ENCODE data around the gene TXK. TPM values are rescaled to one million over a fixed set of nuclear protein-coding genes. Genes with fewer than 3 reads are reported as not detected.

The TXK gene
- total RNA-seq, 1 experiment from 2014 or later, result 0.92 TPM

DNA sequence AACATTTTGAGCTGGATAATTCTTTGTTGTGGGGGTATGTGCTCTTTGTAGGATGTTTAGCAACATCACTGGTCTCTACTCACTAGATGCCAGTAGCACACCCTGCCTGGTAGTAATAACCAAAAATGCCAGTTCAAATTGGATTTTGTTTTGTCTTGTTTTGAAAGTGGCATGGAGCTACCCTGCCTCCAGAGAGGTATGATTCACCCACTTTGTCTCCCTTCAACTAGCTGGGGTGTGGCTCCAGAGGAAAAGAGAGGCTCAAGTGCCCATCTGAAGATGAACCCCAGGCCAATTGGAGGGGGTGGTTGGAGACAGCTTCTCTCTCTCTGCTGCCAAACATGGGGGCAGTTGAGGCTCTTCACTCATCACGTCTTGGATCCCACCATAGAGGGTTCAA, 83.0 kb downstream of the TXK start:
- DNase-seq (ENCODE audit: low read depth), result no peak

DNA sequence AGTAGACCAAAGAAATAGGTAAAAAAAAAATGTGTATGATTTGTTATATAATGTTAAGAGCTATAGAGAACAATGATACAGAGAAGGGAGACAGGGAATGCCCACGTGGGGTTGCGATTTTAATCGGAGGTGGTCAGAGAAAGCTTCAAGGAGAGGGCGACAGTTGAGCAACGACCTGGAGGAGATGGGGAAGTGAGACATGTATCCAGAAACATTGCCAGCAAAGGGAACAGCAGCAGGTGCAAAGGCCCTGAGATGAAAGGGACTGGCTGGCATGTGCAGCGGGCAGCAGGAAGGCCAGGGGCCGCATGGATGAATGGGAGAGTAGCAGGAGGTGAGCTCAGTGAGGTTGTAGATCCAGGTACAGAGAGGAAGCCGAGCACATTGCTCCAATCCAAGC, 84.6 kb downstream of the TXK start:
- no peak for DNase-seq (ENCODE audit: low read depth)

GRCh38 chr4:48047896-48048295, 86.2 kb downstream of the TXK start:
- no peak for DNase-seq (ENCODE audit: low read depth)

GRCh38 chr4:48047421-48047844, 86.6 kb downstream of the TXK start:
- DNase-seq (ENCODE audit: low read depth), result no peak

- no peak for DNase-seq (ENCODE audit: low read depth)
Observed at GRCh38 chr4:48046059-48046458, 88.0 kb downstream of the TXK start.

- no peak for DNase-seq (ENCODE audit: low read depth)
Observed at GRCh38 chr4:48044298-48044697, 89.8 kb downstream of the TXK start.

GRCh38 chr4:48043504-48043903, 90.5 kb downstream of the TXK start:
- no peak for DNase-seq (ENCODE audit: low read depth)

DNA sequence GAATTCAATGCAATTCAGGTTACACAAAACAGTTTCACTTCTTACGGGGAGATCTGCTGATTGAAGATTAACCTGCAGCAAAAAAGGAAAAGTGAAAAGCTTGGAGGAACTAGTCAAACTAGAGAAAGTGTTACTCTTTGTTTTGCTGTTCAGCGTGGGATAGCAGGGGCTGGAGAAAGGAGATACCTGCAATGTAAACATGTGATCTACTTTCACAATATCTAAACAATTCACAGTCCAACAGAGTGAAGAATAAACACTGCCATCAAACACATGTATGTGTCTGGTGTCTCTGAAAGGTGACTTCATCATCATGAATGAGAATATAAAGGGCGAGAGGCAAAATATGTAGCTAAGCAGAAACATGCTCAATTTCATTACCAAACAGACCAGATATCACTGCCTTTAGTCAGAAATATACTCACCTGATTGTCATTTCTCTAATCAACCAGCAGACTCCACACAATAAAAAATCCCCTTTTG, 91.0 kb downstream of the TXK start:
- no peak for DNase-seq (ENCODE audit: low read depth)

- DNase-seq (ENCODE audit: low read depth), result no peak
Observed at GRCh38 chr4:48041535-48042137, 92.4 kb downstream of the TXK start.

- no peak for DNase-seq (ENCODE audit: low read depth)
Observed at GRCh38 chr4:48039561-48039960, 94.5 kb downstream of the TXK start.

- no peak for DNase-seq (ENCODE audit: low read depth)
Observed at GRCh38 chr4:48038666-48039065, 95.4 kb downstream of the TXK start.

- DNase-seq (ENCODE audit: low read depth), result no peak
Observed at GRCh38 chr4:48037117-48037462, 97.0 kb downstream of the TXK start.

DNA sequence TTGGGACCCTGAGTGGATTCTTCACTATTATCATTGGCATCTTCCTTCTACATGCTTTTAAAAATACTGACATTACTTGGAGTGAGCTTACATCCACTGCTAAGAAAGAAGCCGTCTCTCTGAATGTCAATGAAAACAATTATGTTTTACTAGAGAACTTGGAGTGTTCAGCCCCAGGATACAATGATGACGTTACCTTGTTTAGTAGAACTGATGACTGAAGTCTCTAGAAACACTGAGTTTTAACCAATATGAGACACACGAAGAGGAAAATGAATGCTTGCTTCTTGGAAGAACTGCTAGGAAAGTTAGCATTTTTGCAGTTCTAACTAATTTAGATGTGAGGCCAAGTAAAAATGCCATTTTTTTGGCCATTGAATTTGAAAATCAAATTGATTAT, 98.1 kb downstream of the TXK start:
- no peak for DNase-seq (ENCODE audit: low read depth)

- DNase-seq (ENCODE audit: low read depth), result peak; percentile 28
Observed at GRCh38 chr4:48033825-48034413, 100.1 kb downstream of the TXK start.

GRCh38 chr4:48033412-48033811, 100.6 kb downstream of the TXK start:
- DNase-seq (ENCODE audit: low read depth), result no peak

GRCh38 chr4:48032721-48033120, 101.3 kb downstream of the TXK start:
- no peak for DNase-seq (ENCODE audit: low read depth)

DNA sequence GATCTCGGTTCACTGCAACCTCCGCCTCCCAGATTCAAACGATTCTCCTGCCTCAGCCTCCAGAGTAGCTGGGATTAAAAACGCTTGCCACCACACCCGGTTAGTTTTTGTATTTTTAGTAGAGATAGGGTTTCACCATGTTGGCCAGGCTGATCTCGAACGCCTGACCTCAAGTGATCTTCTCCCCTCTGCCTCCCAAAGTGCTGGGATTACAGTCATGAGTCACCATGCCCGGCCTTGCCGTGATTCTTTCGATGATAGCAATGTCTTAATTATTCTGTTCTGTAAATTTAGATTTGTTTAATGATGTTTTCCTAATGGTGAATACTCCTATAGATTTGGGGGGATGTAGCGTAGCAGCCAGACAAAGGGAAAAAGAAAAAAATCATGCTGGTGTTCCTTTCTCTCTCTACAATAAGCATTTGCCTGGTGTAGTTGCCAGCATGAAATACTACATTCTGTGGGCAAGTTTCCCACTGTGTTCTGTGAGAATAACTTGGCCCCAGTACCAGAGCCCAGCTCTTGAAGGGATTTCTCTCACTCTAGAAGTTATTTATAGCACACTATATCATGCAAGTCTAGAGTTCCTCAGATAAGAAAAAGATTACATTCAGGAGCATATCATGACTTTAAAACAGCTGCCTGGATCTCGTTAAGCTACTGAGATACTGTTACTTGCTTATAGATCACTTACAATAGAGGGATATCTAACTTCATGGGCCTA, 102.1 kb downstream of the TXK start:
- DNase-seq (ENCODE audit: low read depth), result peak; percentile 27

GRCh38 chr4:48030470-48030869, 103.6 kb downstream of the TXK start:
- DNase-seq (ENCODE audit: low read depth), result no peak

DNA sequence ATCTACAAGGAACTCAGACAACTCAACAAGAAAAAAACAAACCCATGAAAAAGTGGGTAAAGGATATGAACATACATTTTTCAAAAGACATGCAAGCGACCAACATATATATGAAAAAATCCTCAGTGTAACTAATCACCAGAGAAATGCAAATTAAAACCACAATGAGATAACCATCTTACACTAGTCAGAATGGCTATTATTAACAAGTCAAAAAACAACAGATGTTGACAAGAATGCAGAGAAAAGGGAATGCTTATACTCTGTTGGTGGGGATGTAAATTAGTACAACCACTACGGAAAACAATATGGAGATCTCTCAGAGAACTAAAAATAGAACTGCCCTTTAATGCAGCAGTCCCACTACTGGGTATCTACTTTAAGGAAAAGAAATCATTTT, 105.4 kb downstream of the TXK start:
- DNase-seq (ENCODE audit: low read depth), result no peak

- DNase-seq (ENCODE audit: low read depth), result no peak
Observed at GRCh38 chr4:48027653-48028052, 106.4 kb downstream of the TXK start.

GRCh38 chr4:48025005-48025404, 109.0 kb downstream of the TXK start:
- peak; percentile 51 for DNase-seq (ENCODE audit: low read depth)

GRCh38 chr4:48024522-48024921, 109.5 kb downstream of the TXK start:
- DNase-seq (ENCODE audit: low read depth), result no peak

DNA sequence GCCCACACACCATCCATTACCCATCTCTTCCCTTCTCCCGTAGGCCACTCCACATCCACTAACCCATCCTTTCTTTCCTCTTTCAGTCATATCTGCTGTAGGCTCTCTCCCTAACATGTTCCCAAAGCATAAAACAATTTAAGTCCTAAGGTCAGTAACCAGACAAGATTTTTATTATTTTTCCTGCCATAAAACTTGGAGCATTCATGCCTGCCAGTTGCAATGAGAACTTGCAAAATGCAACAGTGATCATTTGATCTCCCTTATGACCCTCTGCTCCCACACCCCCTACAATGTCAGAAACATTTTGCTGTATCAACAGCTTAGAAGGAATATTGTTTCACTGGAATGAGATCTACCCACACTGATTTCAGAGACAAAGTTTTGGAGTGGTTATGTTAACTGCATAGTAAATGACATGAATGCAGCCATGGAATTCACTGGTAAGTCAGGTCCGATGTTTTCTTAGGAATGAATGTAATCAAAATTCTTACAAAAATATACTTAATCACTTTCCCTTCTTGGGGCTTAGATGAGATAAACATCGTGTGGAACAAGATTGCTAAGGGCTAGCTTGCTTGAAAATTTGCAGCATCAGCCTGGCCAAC, 111.8 kb downstream of the TXK start:
- DNase-seq (ENCODE audit: low read depth), result no peak
